GM21529 (cell line): ENCODE data around the gene SH3RF1.
"Not testable (repeated sequence)": the region's sequence is repeated elsewhere in the genome, so short reads cannot be mapped to it uniquely, and the experiment has no call there.

ENCODE experiments used
- ATAC-seq: cut with Tn5 transposase; IDR thresholded peaks from one replicate; pipeline ENCODE4 v1.9.1; 2021; ENCODE audit not compliant: unreplicated experiment

The SH3RF1 gene

DNA sequence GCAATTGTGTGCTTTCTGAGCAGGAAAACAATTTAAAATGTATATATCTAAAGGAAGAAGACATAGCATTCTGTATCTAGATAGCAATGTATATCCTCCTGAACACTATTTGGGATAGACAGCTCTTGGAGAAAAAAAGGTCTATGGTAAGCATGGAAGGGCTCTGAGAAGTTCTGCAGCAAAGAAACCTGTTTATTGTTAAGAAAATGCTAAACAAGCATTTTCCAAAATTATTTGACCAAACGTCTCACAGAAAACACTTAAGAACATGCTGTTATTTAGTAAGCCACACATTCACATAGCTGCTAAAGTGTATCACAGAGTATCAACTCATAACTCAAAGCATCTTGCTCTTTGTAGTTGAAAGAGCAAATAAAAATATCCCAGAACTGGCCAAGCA, 67.9 kb downstream of the SH3RF1 start:
- no peak for ATAC-seq

DNA sequence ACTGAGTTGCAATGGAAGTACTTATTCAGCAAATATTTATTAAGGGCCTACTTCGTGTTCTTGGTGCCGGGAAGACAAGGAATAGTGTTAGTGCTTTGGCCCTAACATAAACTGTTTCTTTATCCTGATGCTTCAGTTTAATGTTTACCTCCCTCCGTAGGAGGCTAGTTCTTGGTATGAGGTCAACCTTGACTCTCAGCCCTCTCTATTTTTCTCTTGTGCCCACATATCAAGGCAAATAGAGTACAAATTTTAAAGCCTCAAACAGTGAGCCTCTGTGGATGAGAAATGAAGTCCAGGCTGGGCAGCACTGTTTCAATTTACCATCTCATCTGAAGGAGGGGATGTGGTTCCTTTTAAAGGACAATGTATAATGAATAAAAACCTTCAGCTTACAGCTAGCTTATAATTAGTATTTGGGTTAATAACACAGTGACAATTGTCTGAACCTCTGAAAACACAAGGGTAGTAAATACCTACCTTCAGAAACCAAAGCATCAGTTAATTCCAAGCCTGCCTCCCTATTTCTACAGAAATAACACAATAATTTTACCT, 68.5 kb downstream of the SH3RF1 start:
- peak; percentile 49 for ATAC-seq

DNA sequence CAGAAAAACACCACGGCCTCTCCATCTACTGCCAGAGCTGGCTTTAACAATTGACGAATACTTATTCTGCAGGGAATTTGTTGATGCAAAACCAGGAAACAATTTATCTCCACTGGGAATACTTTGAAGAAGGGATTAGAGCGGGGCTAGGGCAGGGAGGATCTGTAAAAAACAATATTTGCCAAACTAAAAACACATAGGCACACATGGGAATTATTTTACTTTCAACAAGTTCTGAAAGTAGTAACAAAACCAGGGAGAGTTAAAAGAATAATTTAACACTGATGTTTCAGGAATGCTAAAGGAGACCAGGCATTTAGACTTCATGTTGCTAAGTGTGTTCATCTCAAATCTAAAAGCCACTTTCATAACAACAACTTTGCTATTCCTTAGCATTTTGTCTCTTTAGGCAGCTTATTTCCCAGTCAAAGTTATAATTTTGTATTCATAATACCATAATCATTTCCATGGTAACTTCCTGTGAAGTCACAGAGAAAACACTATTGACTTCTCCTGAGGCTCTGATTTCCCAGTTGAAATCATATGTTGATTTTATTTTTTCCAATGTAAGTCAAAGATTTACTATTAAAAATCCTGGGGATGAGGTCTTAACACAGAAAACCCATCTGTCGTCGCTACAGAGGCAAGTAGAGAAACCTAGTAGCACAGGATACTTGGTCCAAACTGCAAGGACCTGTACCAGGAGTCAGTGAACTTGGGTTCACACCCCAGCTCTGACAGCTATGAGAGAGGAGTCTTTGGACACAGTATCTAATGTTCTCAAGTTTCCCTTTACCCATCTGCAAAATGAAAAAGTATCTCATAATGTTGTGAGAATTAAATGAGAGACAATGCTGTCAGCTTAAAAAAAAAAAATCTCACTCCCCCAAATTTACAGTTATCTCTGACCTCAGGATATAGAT, 69.3 kb downstream of the SH3RF1 start:
- ATAC-seq = peak; percentile 27

GRCh38 chr4:169200361-169201030, 70.3 kb downstream of the SH3RF1 start:
- no peak for ATAC-seq

DNA sequence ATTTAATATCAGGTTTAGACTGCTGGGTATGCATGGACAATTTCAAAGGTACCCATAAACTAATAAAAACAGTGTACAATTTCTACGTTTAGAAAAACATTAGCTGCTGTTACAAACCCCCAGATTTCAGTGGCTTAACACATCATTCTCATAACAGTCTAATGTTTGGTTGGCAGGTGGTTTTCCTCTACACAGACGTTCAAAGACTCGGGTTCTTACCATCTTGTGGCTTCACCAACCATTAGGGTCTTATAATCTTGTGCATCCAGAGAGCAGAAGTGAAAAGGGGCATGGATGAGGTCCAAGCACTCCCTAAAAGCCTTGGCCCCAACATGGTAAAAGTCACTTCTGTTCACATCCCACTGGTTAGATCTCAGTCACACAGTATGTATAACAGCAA, 71.6 kb downstream of the SH3RF1 start:
- ATAC-seq = no peak

DNA sequence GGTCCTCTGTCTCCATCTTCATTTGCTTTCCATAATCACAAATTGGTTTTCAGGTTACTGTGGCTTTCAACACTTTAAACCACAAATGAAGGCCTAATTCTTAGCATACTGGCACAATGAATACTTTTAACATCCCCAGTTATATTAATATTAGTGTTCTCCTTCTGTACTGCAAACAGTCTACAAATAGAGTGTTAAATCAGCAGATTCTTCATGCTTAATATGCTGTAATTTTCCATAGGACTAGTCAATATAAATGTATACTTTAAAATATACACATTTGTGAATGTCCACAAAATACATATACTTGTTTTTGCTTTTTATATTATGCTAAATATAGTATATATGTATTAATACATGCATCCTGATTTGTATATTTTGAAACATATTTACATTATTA, 72.6 kb downstream of the SH3RF1 start:
- no peak for ATAC-seq

DNA sequence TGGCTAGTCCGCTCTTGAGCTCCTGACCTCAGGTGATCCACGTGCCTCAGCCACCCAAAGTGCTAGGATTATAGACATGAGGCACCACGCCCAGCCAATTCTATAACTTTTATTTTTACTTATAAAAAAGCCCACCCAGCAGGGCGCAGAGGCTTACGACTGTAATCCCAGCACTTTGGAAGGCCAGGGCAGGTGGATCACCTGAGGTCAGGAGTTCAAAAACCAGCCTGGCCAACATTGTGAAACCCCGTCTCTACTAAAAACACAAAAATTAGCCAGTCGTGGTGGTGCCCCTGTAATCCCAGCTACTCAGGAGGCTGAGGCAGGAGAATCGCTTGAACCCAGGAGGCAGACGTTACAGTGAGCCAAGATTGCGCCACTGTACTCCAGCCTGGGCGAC, 73.5 kb downstream of the SH3RF1 start:
- not testable (repeated sequence) for ATAC-seq

DNA sequence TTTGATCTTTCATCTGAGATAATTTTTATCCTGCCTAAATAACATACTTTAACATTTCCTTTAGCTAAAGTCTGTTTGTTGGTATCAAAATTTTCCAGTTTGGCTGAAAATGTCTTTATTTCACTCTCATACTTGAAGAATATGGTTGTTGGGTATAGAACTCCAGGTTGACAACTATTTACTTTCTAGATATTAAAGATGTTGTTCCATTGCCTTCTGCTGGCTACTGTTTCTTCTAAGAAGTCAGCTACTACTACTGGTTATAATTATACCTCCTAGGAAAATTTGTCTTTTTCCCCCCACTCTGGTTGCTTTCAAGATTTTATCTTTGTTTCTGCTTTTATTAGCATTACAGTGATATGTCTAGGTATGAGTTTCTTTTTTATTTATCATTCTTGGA, 75.7 kb downstream of the SH3RF1 start:
- no peak for ATAC-seq

DNA sequence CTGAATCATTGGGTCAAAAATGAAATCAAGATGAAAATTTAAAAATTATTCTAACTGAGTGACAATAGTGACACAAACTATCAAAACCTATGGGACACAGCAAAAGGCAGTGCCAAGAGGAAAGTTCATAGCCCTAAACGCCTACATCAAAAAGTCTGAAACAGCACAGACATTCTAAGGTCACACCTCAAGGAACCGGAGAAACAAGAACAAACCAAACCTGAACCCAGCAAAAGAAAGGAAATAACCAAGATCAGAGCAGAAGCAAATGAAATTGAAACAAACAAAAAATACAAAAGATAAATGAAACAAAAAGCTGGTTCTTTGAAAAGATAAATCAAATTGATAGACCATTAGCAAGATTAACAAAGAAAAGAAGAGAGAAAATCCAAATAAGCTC, 80.8 kb downstream of the SH3RF1 start:
- not testable (repeated sequence) for ATAC-seq

DNA sequence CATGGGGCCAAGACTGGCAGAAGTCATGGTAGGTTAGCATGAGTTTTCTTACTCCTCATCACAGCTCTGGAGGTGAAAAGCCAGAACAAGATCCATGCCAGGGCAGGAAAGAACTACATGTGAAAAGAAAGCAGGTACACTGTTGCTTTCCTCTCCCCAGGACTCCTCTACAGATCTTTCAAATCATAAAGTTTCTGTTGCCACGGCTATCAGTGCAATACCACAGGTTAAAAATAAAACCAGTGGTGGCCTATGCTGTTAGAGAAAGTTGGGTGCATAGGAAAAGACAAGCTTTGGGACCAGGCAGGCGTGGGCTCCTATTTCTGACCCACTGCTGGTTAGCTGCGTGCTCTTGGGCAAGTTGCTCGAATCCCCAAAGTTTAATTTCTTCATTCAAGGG, 81.4 kb downstream of the SH3RF1 start:
- peak; percentile 91 for ATAC-seq

GRCh38 chr4:169188204-169188603, 82.6 kb downstream of the SH3RF1 start:
- ATAC-seq = no peak

- no peak for ATAC-seq
Measured at GRCh38 chr4:169185133-169185956, 85.4 kb downstream of the SH3RF1 start.

DNA sequence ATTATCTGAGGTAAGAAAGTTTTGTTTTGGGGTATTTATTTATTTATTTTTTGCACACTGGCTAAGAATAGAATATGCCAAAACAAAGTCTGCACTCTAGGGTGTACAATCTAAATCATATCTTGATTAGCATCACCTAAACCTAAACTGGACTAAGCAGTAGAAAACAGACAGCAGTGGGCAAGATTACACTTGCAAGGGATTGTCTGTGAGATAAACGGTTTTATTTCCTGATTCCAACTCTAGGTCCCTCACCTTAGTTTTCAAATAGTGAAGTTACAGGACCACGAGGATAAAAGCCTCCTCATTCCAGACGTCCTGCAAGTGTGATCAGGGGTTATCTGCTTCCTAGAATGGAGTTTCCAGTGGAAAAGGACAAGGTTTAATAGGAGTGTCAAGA, 86.1 kb downstream of the SH3RF1 start:
- ATAC-seq = no peak

- no peak for ATAC-seq
Measured at GRCh38 chr4:169184236-169184635, 86.5 kb downstream of the SH3RF1 start.

GRCh38 chr4:169183581-169183980, 87.2 kb downstream of the SH3RF1 start:
- ATAC-seq = no peak

DNA sequence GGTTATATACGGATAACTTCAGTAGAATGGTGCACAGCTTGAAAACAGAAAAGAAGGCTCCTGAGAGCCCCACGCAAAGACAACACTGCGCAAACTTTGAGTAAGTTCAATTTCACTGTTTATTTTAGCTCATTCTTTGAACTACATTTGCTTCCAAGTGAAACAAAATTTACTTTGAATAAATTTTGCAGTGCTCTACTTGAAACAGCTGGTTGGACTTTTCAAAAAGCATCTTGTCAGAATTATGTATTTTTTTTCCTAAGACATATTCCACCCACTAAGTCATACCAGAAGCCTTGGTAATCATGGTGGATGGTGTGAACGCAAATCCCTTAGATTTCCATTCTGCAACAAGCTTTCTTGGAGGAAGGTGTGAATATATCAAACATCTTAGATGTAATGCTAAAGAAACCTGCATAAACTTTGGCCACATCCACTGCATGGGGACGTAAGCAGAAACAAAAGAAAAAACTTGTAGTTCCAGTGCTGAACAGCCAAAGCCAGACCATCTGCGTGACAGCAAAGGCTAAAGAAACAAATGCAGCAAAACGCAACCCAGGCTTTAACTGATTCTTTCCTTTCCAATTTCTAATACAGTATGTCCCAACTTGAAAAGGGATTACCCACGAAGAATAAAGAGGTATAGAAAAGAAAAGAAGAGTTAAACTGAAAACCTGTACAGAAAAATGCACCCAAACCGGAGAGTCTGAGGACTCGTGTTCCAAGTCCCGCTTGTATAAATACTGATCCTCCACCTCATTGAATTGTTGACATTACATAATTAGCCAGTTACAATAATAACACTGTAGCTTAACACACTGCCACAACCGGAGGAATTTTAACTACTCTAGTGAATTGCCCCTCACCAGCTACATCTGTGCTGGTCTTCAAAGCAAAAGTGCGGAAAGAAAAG, 90.9 kb downstream of the SH3RF1 start:
- ATAC-seq = no peak

DNA sequence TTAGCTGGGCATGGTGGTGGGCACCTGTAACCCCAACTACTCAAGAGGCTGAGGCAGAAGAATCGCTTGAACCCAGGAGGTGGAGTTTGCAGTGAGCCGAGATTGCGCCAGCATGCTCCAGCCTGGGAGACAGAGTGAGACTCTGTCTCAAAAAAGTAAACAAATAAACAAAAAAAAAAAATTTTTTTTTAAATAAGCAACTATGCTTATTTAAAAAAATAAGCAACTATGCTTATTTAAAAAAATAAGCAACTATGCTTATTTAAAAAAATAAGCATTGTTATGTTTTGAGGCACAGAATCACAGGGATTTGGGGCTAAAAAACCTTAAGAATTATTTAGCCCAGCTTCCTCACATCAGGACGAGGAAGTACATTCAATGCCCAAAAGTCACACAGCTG, 92.7 kb downstream of the SH3RF1 start:
- ATAC-seq = not testable (repeated sequence)

DNA sequence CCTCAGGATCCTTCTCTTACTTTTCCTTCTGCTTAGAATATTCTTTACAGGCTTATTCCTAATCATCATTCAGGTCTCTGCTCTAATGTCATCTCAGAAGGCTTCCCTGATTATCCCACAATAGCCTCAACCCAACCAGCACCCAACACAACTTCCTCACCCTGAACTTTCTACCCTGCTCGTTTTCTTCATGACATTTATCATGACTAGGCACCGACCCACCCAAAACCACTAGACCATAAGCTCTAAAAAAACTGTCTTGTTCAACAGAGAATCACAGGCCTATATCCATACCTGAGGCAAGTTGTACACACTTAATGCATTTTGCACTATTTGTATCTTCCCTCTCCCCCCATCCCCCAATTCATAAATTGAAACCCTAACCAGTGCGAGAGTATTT, 95.3 kb downstream of the SH3RF1 start:
- no peak for ATAC-seq

DNA sequence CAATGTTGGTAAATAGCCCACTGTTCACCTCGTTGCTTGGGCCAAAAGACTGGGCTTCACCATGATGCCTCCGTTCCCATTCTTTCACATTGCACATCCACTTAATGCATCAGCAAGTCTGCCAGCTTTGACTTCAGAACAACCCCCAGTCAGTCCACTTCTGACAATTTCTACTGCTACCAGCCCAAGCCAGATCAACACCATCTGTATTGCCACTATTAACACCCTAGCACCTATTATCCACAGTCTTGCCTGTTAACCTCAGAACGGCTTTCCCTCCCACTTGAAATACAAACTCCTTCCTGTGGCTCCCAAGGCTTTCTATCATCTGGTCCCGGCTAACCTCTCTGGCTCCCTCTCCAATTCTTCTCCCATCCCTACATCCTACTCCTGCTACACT, 95.7 kb downstream of the SH3RF1 start:
- no peak for ATAC-seq

- ATAC-seq = no peak
Measured at GRCh38 chr4:169174247-169174646, 96.5 kb downstream of the SH3RF1 start.
